Measurements from ENCODE around the gene KMT2B. TPM values are rescaled to one million over a fixed set of nuclear protein-coding genes. Genes with fewer than 3 reads are reported as not detected.

Gene KMT2B
- total RNA-seq, 1 donor from 2014 or later, result 65.6 TPM

- Mint-ChIP-seq H3K36me3 (ENCODE audit: low read depth) (no peaks in the 10 kb centered on the region), H3K27ac (no peak overlapping the region), H3K4me3 (no peak overlapping the region), H3K27me3 (peaks cover 4% of the 10 kb centered on the region), H3K9me3 (no peaks in the 10 kb centered on the region), H3K4me1 (peaks cover 3% of the 10 kb centered on the region)
- no peak for TF ChIP-seq CTCF (IDR thresholded peaks at IDR 0.05)
- peak; percentile 7 for ATAC-seq (ENCODE audit: low read depth)
- POLR2A ChIA-PET, result interaction anchor here (0.7 kb wide), 3 partner anchors 28 to 1813 kb away, joined by 3 to 6 read pairs (median 5); partner anchors contain the start of genes PSENEN, U2AF1L4 and ZNF793
- no peak for DNase-seq
- intact Hi-C loops (cut with micrococcal nuclease), result loop anchor here (1.0 to 5.0 kb wide), 6 partner anchors 24 to 238 kb away; partner anchors contain the start of genes ARHGAP33 and LIN37
- CTCF ChIA-PET, result interaction anchor here (1.2 to 1.6 kb wide), 4 partner anchors 21 to 189 kb away, joined by 4 to 6 read pairs (median 5); no protein-coding TSS in a partner anchor
Measured at GRCh38 chr19:35693422-35693821, 24.4 kb upstream of the KMT2B start.

GRCh38 chr19:35693835-35694599 is 23.8 kb upstream of the KMT2B start:
- peak; percentile 100 for ATAC-seq (ENCODE audit: low read depth)
- no peak overlapping the region for H3K27ac Mint-ChIP-seq
- POLR2A ChIA-PET, result interaction anchor here (0.7 to 10.7 kb wide), 4 partner anchors 12 to 211 kb away, joined by 3 to 238 read pairs (median 4); no protein-coding TSS in a partner anchor

GRCh38 chr19:35695895-35696422 is 21.8 kb upstream of the KMT2B start:
- intact Hi-C loops (cut with micrococcal nuclease), result no loop called here
- no peak for TF ChIP-seq CTCF (IDR thresholded peaks at IDR 0.05)
- Mint-ChIP-seq H3K36me3 (ENCODE audit: low read depth) (no peaks in the 10 kb centered on the region), H3K27ac (no peak overlapping the region), H3K9me3 (no peaks in the 10 kb centered on the region), H3K27me3 (no peaks in the 10 kb centered on the region), H3K4me1 (peaks cover 3% of the 10 kb centered on the region), H3K4me3 (no peak overlapping the region)
- no peak for ATAC-seq (ENCODE audit: low read depth)
- ChIA-PET POLR2A (interaction anchor here (0.6 to 10.7 kb wide), 2 partner anchors 18 to 204 kb away, joined by 3 to 238 read pairs; partner anchors contain the start of gene NFKBID), CTCF (interaction anchor here (0.7 to 5.0 kb wide), 3 partner anchors 11 to 45 kb away, joined by 3 to 57 read pairs (median 5); no protein-coding TSS in a partner anchor)
- no peak for DNase-seq

More at GRCh38 chr19:35693835-35694599, 23.8 kb upstream of the KMT2B start:
- Mint-ChIP-seq H3K4me3 (no peak overlapping the region), H3K4me1 (peaks cover 3% of the 10 kb centered on the region), H3K36me3 (ENCODE audit: low read depth) (no peaks in the 10 kb centered on the region), H3K27me3 (peaks cover 4% of the 10 kb centered on the region), H3K9me3 (no peaks in the 10 kb centered on the region)
- intact Hi-C loops (cut with micrococcal nuclease), result loop anchor here (1.0 to 5.0 kb wide), 6 partner anchors 23 to 237 kb away; partner anchors contain the start of genes ARHGAP33 and LIN37
- CTCF ChIA-PET, result interaction anchor here (0.8 to 5.0 kb wide), 11 partner anchors 9 to 189 kb away, joined by 3 to 57 read pairs (median 4); partner anchors contain the start of genes KMT2B, LIN37, PSENEN and U2AF1L4
- peak; percentile 76 for DNase-seq
- no peak for TF ChIP-seq CTCF (IDR thresholded peaks at IDR 0.05)

GRCh38 chr19:35696835-35697234 is 21.0 kb upstream of the KMT2B start:
- POLR2A ChIA-PET, result interaction anchor here (10.7 kb wide), 1 partner anchor 17 kb away, joined by 238 read pairs; no protein-coding TSS in a partner anchor
- no peak for ATAC-seq (ENCODE audit: low read depth)
- H3K36me3 Mint-ChIP-seq (ENCODE audit: low read depth), result no peaks in the 10 kb centered on the region
- H3K4me1 Mint-ChIP-seq, result peaks cover 3% of the 10 kb centered on the region
- TF ChIP-seq CTCF (IDR thresholded peaks at IDR 0.05), result no peak
- H3K9me3 Mint-ChIP-seq, result no peaks in the 10 kb centered on the region
- H3K4me3 Mint-ChIP-seq, result no peak overlapping the region
- DNase-seq, result no peak
- no peak overlapping the region for H3K27ac Mint-ChIP-seq
- no peaks in the 10 kb centered on the region for H3K27me3 Mint-ChIP-seq
- intact Hi-C loops (cut with micrococcal nuclease), result no loop called here
- CTCF ChIA-PET, result interaction anchor here (1.0 to 5.0 kb wide), 2 partner anchors 17 to 184 kb away, joined by 3 to 57 read pairs; no protein-coding TSS in a partner anchor

Measured in activated B cell treated with CpG ODN at 0.5 μM for 24 hours (primary cell).